Neural progenitor cell (in vitro differentiated cells): ENCODE measurements around the gene MACROD2.

Source experiments
- CTCF ChIP-seq: fragments of 200-600 bp; sonication (generic); IDR thresholded peaks from 2 replicates; pipeline ENCODE4 v1.5.1; 2017; ENCODE audit warnings: antibody characterized with exemption, mild to moderate bottlenecking
- EZH2 ChIP-seq: fragments of 200-600 bp; sonication (generic); IDR thresholded peaks from 2 replicates; pipeline ENCODE4 v1.6.1; 2017; ENCODE audit warnings: antibody characterized with exemption, mild to moderate bottlenecking, moderate library complexity

- TF ChIP-seq CTCF: no peak
- no peak for TF ChIP-seq EZH2
Observed at GRCh38 chr20:14566505-14566904, 571.2 kb downstream of the MACROD2 start.
